Activated CD4-positive, alpha-beta T cell treated with anti-CD3 and anti-CD28 coated beads, Interleukin-2, amount 50 U/mL, for 48 hours (primary cell): ENCODE measurements around the gene KIRREL1.
A peak's percentile ranks its signal among the peaks of the same experiment; 100 is the strongest.

Source experiments
- DNase-seq, 2 experiments: peaks; one replicate each; pipeline ENCODE4 v3.0.0-alpha.2; 2020

The KIRREL1 gene

DNA sequence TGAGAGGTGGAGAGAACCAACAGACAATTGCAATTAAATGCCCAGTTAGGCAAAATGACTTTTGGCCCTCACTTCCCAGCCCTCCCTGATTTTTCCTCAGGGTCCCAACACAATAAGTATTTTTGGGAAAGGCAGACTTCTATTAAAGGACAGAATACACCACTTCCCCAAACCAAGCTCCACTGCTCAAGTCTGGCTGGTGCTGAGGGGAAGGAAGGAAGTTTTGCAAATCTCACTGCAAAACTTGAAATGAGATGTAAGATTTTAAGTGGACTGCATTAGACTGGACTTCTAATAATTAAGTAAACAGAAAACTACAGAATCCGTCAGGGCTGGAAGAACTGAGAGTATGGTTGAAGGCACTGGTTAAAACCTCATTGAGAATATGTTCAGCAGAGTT lies 155.0 kb downstream of the KIRREL1 start:
- no peak for DNase-seq

DNA sequence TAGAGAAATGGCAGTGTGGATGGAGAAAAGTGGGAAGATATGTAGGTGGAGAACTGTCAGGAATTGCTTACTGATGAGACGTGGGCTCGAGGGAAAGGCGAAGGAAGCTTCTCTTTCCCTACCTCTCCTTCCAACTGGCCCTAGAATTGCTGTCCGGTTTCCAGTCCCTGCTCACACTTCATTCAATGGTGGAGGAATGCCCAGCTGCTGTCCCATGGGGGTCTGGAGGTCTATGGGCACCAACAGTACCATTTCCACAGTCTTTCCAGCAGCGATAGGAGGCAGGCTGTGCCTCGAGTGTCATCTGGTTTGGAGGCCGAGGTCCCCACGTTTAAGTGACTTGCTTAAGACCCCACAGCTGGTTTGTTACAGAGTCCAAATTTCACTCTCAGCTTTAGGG lies 155.7 kb downstream of the KIRREL1 start:
- peak in 1 of 2 experiments; percentile 6 for DNase-seq
